Activated CD4-positive, alpha-beta T cell treated with anti-CD3 and anti-CD28 coated beads for 24 hours (primary cell): ENCODE measurements around the gene CNKSR3.

Source experiments
- DNase-seq, 2 donors: peaks; one replicate each; pipeline ENCODE4 v3.0.0-alpha.2; 2020; ENCODE audit warnings: low read depth in 2 of 2

CNKSR3 gene

DNA sequence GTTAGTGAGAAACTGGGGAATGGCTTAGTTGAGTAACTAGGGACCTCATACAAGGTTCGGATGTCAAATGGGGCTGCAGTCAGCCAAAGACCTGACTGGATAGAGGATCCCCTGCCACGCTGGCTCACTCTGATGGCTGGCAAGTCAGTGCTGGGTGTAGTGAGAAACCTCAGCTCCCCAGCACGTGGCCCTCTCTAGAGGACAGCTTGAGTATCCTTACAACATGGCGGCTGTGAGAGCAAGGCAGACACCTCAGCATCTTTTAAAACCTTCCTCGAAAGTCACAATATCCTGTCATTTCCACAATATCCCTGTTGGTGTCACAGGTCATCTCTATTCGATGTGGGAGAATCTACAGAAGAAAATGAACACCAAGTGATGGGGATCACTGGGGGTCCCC, 127.2 kb downstream of the CNKSR3 start:
- DNase-seq, result no peak

GRCh38 chr6:154382740-154383139, 127.7 kb downstream of the CNKSR3 start:
- DNase-seq, result no peak

DNA sequence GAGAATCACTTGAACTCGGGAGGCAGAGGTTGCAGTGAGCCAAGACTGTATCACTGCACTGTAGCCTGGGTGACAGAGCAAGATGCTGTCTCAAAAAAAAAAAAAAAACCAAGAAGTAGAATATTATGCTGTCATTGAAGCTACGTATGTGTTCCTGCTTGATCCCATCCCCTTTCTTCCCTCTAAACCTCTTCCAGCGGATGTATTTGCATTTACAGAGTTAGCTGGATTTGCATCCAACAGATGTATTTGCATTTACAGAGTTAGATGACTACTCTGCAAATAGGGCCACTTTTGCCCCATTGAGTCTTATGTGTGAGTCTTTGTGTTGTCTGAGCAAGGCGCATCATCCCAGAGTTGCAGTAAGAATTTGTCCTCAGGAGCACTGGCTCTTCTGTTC, 128.9 kb downstream of the CNKSR3 start:
- DNase-seq, result no peak

GRCh38 chr6:154380741-154381140, 129.7 kb downstream of the CNKSR3 start:
- no peak for DNase-seq

DNA sequence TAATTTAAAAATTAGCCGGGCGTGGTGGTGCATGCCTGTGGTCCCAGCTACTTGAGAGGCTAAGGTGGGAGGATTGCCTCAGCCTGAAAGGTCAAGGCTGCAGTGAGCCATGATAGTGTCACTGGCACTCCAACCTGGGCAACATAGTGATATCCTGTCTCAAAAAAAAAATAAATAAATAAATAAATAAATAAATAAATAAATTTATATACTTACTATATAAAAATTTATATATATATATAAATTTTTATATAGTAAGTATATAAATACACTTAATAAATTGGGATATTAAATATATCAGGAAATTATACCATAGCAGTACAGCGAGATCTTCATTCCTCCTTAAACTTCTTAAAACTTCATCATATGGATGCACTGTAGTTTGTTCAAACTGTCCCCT, 130.9 kb downstream of the CNKSR3 start:
- DNase-seq, result no peak

DNA sequence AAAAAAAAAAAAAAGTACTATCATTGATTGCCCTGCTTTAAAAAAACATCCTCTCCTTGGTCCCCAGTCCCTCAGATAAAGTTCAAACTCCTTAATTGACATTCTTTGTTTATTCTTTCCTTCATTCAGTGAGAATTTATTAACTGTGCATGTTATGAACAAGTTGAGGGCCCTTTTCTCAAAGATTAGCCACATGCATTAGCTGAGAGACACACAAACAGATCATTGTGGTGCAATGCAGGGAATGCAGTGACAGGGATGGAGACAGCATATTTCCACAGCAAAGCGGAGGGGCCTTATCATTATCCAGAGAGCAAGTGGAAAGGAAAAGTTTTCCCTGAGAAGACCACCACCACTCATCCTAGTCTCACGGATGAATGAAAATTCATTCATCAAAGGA, 132.0 kb downstream of the CNKSR3 start:
- no peak for DNase-seq

GRCh38 chr6:154377726-154378125, 132.8 kb downstream of the CNKSR3 start:
- DNase-seq, result no peak

- no peak for DNase-seq
Observed at GRCh38 chr6:154373971-154374370, 136.5 kb downstream of the CNKSR3 start.

DNA sequence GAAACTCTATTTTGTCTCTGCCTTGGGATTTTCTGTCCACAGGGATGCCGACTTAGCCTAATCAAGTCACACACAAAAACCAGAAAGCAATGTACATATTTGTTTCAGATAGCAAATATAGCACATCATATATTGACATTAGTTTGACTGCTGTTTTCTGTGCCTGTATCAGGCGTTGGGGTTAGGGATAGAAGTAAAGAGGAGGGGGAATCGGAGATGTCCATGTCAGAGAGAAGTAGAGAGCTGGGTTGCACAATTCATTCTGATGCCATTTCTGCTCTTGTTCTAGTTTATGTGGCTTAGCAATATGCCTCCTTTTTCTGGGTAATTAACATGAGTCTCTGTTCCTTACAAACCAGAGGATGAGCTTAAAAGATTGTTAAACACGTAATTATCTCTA, 139.2 kb downstream of the CNKSR3 start:
- no peak for DNase-seq

- no peak for DNase-seq
Observed at GRCh38 chr6:154370545-154370944, 139.9 kb downstream of the CNKSR3 start.

DNA sequence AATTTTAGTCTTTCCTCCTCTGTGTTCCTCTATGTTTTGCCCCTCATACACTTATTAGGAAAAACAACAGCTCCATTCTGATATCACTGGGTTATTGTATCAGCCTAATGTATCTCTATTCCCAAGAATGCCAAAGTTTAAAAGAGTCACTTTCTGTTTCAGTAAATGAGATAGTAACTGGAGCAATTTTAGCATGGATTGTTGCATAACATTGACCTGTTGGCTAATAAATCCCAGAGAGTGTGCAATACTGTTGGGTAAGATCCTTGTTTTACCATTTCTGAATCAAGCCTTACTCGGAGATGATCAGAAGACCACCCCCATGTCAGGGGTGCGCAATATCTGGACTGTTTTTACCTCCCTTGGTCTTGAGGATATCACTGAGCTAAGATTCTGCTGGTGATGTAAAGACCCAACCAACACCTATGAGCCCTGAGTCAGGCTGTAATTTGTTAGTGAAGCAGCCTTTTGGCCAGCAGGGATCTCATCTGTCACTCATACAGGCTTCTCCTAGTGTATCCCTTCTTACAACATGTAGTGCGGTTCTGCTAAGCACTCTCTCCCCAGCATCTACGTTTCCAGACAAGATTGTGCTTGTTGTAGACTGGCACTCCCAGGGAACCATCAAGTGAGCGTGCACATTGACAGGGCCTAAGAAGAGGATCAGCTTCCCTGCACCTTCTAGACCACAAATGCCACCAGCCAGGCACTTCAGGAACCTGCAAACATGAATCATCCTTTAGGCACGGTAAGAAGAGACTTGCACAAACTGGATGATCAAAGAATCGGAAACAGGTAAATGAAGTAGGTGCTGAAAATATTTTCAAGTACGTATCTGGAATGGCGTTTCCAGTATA, 142.4 kb downstream of the CNKSR3 start:
- DNase-seq, result no peak

DNA sequence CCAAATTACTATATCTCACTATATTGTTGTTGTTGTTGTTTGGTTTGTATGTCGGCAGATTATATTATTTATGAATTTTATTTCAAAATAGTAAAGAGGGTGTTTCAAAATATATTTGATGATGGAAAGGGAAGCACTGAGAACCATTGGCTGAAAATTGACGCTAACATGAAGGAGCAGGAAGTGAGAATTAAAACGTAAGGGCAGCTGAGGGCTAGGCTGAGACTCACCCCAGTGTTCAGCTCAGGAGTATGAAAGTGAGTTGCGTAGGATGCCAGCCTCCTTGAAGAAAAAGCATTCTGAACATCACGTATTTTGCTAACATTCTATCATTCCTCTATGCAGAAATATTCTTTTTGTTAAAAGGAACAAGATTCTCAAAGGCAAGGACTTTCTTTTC, 143.1 kb downstream of the CNKSR3 start:
- no peak for DNase-seq

DNA sequence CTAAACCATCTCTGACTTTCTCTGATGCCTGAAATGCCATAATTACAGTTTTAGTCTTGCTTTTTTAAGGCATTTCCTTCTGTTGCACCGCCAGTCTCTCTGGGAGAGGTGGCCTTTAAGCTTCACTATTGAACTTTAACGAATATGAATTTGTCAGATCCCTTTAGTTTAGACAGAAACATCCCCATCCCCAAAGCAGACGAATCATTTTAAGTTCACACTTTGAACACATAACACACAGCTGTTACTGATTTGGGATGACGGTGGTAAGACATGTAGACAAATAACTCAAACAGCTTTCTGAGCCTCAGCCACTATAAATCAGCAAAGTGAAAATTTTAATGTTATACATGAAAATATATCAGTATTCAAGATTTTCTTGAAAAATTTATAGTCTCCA, 146.7 kb downstream of the CNKSR3 start:
- DNase-seq, result no peak

DNA sequence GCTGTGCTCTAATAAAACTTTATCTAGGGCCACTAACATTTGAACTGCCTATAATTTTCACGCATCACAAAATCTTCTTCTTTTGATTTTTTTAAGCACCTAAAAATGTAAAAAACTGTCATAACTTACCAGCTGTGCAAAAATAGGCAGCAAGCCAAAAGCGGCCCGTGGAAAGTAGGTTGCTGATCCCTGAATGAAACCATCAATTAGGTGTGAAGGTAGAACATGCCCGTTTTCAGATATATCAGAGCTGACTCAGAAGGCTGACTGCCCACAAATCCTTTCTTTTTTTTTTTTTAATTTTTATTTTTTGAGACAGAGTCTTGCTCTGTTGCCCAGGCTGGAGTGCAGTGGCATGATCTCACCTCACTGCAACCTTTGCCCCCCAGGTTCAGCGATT, 149.0 kb downstream of the CNKSR3 start:
- DNase-seq, result no peak

DNA sequence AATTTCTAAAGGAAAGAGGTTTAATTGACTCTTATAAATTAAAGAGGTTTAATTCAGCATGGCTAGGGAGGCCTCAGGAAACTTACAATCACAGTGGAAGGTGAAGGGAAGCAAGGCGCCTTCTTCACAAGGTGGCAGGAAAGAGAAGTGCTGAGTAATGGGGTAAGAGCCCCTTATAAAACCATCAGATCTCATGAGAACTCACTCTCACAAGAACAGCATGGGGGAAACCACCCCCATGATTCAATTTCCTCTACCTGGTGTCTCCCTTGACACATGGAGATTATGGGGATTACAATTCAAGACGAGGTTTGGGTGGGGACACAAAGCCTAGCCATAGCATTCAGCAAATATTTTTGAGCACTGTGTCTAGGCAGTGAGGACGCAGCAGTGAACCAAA, 150.0 kb downstream of the CNKSR3 start:
- DNase-seq, result no peak

GRCh38 chr6:154359679-154360078, 150.8 kb downstream of the CNKSR3 start:
- no peak for DNase-seq

GRCh38 chr6:154359161-154359574, 151.3 kb downstream of the CNKSR3 start:
- no peak for DNase-seq

DNA sequence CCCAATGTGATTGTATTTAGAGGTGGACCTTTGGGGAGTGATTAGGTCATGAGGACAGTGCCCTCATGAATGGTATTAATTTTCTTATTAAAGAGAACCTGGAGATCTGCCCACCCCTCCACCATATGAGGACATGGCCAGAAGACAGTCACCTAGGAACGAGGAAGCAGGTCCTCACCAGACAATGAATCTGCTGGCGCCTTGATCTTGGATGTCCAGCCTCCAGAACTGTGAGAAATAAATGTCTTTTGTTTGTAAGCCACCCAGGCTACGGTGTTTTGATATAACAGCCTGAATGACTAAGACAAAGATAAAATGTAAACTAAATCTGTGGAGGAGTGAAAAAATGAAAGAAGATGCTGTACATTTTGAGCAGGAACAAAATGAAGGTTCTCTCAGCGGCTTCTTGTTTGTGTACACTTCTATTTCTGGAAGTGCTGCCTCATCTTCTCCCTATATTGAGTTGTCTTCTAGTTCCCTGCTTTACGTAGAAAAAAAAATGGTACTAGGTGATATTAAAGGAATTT, 152.4 kb downstream of the CNKSR3 start:
- DNase-seq, result no peak

GRCh38 chr6:154356690-154357089, 153.8 kb downstream of the CNKSR3 start, which contains the start of gene IPCEF1:
Gene IPCEF1, minus strand, starts transcription at chr6:154356803. Its CDS starts 90,856 bp downstream, at chr6:154265947.
- no peak for DNase-seq

GRCh38 chr6:154356113-154356512, 154.4 kb downstream of the CNKSR3 start:
- DNase-seq, result no peak

DNA sequence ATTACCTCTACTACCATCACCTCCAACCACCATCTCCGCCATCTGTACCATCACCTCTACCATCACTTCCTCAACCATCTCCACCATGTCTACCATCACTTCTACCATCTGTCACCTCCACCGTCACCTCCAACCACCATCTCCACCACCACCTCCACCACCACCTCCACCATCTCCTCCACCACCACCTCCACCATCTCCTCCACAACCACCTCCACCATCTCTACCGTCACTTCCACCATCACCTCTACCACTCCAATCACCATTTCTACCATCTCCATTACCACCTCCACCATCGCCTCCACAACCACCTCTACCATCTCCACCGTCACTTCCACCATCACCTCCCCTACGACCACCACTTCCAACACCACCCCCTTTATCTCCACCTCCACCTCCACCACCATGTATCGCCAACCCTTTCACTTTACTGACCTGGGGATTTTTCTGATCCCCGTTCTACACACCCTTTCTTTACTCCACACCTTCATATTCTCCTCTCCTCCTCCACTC, 156.2 kb downstream of the CNKSR3 start:
- no peak for DNase-seq

DNA sequence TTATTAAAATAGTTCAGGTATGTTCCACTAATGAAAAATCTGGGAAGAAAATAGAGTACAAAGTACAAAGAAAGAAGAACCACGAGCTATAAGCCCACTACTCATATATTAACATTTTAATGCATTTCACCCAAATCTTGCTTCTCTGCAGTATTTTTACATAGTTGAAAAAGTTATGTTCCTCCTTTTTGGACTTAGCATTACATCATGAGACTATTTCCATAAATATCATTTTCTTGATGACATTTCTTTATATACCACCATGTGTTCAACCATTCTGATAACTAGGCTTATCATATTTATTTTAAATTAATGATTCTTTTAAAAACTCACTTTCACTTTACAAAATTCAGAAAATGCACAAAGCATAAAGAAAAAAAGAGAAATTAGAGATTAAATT, 156.9 kb downstream of the CNKSR3 start:
- DNase-seq, result no peak

DNA sequence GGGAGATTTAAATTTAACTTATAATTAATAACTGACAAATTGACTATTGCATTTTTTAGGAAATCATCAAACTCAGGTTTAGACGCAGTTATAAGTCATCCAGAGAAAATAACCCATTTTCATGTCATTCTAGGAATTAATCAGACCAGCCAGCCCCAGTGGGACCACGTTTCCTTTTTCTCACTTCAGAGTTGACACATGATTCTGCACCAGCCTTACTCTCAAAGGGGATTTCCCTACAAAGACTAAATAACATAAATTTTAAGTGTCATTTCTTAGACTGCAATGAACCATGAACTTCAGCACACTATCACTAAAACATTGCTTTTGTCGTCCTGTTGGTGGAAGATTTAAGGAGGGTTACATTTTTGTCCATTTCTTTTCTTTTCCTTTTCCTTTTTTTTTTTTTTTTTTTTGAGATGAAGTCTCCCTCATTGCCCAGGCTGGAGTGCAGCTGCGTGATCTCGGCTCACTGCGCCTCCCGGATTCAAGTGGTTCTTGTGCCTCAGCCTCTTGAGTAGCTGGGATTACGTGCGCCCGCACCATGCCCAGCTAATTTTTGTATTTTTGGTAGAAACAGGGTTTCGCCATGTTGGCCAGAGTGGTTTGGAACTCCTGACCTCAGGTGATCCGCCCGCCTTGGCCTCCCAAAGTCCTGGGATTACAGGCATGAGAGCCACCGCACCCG, 157.4 kb downstream of the CNKSR3 start:
- DNase-seq, result peak; percentile 30
